T47D (cell line): ENCODE data around the gene RIPK4.

ENCODE experiments used
- DNase-seq, 2 experiments: peaks; one replicate each; pipeline versions ENCODE4 v3.0.0 to v3.0.0-alpha.2; 2011 to 2012; ENCODE audit warnings: low read depth in 1 of 2, low spot score in 1 of 2
- JUND ChIP-seq: IDR thresholded peaks from 2 replicates; pipeline ENCODE4 v1.6.1; 2012; ENCODE audit warnings: low read depth
- in situ Hi-C: cut with HindIII; loops from 2 replicates; pipeline ENCODE4 v1.10.0; 2016; ENCODE audit warnings: low sequenced_read_pairs, low pct_unique_long_range_greater_than_20kb

Gene RIPK4

DNA sequence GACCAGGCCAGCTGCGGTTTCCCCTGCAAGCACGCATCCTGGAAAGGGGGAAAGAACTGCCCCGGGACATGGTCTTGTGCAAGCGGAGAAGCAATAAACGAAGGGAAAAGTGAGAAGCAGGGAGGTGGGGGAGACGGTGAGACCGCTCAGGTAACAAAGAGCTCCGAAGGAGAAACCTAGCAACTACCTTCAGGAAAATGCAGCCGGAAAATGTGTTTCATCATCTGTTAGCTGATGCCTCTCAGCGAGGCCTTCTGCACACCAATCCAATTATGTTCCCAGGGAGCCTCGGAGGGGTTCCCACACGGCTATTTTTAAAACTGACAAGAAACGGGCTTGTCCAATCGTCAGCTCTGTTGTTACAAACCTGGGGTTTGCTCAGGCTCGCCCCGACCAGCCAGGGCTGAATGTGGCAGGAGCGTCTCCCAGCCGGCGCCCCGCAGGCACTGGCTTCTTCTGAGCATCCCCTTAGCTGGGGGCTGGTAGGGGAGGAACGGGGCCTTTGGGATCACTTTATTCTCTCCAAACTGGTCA, 3.4 kb downstream of the RIPK4 start:
- in situ Hi-C loops: no loop called here

DNA sequence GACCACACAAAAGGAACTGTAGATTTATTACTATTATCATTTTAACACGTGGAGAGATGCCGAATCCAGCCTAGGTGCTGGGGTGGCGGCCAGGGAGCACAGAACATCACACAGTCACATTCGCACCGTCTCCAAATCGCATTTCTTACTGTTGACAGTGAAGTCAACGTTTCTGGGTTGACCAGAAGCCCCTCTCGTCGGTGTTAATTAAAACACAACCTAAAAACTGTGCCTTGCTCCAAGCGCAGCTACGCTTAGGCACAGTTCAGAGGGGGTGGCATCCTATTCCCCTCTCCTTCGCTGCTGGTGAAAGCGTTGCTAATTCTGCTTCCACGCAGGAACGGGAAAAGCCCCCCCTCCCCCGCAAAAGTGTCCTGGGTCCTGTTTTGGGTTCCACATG, 4.1 kb downstream of the RIPK4 start:
- no peak for TF ChIP-seq JUND
- in situ Hi-C loops: no loop called here
- no peak for DNase-seq

More for the DNA sequence above, 3.4 kb downstream of the RIPK4 start:
- TF ChIP-seq JUND: no peak
- no peak for DNase-seq

DNA sequence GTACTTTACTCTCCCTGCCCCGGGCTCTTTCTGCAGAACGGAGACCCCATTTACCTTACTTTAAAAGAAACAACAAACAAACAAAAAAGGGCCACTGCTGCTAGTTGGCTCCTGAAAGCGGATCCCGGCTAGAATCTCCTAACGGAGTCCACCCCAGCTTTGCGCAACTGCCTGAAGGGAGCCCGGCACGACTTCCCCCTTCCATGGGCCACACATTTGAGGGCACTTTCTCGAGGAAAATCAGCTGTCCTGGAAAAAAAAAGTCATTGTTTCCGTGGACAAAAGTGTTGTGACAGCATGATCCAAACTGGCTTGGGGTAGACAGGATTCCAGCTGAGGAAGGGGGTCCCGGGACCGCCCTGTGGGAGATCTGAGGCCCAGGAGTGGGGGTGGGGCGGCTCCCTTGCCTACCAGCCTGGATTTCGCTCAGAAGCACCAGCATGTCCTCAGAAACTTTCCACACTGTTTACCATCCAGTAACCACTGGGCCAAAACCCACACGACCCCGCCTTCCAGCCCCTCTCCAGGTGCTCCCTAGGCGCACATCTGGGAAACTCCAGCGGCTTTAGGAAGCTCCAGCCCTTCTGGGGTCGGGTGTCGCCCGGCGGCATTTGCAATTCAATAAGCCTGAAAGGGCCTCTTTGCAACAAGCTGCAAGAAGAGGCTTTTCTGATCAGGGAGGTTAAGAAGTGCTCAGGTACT, 4.8 kb downstream of the RIPK4 start:
- in situ Hi-C loops: no loop called here
- no peak for DNase-seq

DNA sequence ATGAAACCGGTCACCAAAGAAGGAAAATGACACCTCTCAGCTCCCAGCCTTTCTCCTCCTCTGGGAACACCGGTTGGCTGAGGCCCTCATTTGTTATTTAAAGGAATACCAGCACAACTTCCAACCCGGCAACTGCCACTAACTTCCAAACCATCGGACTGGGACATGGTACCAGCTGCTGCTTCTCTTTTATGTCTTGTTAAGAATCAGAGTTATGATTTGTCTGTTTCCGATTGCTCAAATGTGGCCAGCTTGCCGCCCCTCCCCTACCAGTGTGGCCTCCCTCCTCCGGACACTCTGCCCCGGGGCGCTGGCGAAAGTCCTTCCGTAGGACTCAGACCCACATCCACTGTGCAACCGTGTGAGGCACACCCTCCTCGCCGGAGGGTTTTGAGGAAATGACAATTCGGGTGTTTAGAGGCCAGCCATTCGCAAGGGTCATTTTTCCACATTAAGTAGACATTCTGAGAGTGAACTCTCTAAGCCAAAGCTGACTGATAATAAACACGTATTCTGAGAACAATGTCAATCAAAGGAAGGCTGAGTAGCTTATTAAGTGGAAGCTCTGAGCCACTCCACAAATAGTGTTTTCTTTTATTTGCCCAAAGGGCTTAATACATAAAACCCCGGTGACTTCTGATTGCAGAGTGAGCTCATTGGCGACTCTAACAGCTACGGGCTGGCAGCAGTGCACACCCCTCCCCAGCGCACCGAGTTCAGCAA, 5.5 kb downstream of the RIPK4 start:
- in situ Hi-C loops: no loop called here
- DNase-seq: peak; percentile 74 to 75

More for the DNA sequence above, 4.8 kb downstream of the RIPK4 start:
- TF ChIP-seq JUND: no peak

DNA sequence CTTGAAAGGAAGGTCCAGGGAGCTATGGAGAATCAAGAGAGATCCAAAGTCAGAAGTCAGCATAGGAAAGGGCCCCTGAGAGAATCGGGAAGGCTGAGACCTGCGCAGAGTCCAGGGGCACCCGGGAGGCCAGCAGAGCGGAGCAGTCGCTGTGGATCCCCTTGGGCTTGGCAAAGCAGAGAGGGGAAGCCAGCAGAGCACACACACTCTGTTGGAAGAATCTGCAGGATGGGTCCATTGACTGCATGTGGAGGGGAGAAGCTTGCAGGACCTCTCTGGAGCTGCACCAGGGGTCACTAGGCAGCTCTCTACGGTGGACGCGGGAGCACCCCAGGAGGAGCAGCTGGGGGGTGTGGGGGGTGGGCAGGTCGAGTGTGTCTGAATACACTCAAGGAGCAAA, 6.4 kb downstream of the RIPK4 start:
- TF ChIP-seq JUND: no peak
- in situ Hi-C loops: no loop called here
- no peak for DNase-seq

More for the DNA sequence above, 5.5 kb downstream of the RIPK4 start:
- no peak for TF ChIP-seq JUND

DNA sequence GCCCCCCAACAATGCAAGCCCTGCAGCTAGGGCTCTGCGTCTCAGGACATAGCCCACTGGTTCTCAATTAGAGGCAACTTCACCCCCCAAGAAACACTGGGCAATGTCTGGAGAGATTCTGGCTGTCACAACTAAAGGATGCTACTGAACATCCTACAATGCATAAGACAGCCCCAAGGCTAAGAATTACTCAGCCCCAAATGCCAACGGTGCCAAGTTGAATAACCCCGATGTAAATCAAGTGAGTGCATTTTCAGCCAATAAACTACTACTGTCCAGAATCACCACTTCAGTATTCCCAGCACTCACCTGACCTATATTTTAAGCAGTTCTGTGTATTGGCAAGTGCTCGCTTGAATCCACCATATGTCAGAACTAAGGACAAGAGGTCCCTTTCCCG, 6.9 kb downstream of the RIPK4 start:
- no peak for TF ChIP-seq JUND
- no peak for DNase-seq
- in situ Hi-C loops: no loop called here

DNA sequence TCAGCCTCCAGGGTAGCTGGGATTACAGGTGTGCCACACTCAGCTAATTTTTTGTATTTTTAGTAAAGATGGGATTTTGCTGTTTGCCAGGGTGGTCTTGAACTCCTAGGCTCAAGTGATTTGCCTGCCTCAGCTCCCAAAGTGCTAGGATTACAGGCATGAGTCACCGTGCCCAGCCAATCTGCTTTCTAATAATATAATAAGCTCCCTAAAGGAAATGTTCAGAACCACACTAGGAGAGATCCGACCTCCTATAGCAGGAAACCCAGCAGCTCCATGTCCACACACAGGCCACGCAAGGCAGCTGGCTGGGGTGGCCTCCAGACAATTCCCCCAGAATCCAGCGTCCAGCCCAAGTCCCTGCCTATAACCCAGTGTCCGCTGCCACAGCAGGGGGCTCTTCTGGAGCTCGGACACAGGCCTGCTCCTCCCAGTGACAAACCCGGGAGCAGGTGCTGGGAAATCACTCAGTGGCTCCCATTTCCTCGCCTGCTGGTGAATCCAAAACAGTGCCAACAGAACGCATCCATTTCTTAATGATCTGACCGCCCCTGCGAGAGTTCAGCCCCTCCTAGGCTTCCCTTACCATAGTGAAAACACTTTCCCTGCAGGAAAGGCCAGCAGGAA, 7.5 kb downstream of the RIPK4 start:
- in situ Hi-C loops: no loop called here
- no peak for DNase-seq

DNA sequence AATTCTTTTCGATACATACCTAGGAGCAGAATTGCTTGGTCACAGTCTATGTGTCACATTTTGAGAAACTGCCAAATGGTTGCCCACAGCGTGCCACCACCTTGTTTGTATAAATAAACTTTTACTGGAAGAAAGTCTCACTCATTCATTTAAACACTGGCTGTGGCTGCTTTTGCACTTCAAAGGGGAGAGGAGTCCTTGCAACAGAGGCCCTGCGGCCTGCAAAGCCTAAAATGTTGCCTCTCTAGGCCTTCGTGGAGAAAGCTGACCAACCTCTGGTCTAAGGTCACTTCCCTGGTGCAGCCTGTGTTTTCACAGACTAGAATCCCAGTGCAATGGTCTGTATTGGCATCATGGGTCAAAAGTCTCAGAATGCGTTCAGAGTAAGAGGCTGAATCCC, 8.3 kb downstream of the RIPK4 start:
- no peak for TF ChIP-seq JUND

More for the DNA sequence above, 7.5 kb downstream of the RIPK4 start:
- no peak for TF ChIP-seq JUND

DNA sequence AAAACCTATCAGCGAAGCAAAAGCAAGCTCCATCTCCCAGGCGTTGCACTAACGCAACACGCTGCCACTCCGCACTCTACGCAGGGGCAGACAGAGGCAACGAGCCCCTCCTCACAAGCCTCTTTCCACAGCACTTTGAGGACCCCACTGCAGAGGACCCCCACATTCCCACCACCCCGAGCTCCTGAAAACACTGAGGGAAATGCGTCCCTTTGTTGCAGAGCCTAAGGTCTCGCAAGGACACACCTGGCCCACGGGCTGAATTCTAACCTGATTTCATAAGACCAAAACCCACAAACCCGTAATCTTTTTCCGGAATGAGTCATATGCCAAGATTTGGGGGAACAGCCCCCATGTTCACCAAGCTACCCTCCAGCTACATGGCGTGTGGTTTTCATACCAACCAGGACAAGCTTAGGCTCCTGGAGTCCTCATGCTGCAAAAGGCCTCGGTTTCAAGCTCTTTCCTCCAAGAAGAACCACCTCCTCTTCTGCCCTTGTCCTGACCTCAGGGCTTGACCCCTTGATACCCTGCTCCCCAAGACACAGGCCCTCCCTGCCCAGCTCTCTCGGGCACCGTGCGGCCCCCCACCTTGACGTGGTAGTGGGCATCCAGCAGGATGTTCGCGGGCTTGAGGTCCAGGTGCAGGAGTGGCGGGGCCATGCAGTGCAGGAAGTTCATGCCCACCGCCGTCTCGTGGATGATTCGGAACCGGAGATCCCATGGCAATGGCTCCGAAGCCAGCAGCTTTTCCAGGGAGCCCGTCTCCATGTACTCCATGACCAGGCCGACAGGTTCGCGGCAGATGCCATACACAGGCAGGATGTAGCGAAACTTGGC, 10.7 kb downstream of the RIPK4 start:
- no peak for TF ChIP-seq JUND
- DNase-seq: no peak
- in situ Hi-C loops: no loop called here

More for the DNA sequence above, 8.3 kb downstream of the RIPK4 start:
- in situ Hi-C loops: no loop called here
- no peak for DNase-seq

DNA sequence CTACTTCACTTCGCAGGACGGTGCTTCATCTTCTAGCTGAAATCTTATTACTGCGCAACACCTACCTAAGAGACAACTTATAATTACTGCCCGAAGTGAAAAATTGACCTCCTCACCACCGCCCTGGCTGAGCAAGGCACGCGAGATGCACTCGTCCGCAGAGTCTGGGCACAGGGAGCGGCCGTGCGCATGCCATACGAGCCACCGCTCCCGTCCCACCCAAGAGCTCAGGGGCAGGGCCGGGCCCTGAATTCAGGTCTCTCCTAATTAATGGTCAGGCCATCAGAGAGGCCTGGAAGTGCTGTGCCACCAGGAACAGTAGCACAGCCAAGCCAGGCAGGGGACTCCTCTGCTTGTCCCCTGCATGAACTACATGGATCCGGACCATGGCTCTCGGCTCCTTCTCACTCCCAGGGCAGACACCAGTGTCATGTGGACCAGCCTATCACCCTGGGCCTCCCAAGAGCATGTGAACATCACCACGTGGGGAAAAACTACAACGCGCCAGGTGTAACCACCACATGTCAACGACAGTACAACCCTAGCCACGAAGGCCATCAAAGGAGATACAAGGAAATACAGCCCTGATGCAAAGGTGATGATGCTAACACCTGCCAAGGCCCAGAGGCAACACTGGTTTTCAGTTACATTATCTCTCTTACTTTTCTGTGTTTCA, 11.5 kb downstream of the RIPK4 start:
- no peak for TF ChIP-seq JUND
- in situ Hi-C loops: no loop called here
- DNase-seq: no peak

DNA sequence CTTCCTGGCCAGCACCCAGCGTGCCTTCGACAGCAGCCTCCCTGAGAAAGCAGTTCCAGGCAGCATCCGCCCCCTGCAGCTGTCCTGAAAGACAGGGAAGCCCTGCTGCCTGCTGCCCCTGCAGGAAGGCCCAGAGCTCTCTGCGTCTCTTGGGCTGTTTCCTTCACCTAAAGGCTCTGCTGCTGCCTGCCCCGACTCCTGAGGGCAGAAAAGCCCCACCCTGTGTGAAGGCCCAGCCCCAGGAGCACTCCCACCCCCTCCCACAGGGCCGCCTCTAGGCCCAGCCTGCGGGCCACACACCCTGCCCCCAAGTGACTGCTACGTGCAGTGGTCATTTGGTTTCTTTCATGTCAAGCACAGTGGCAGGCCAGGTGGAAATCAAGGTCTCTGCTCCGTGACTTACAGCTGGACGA, 12.4 kb downstream of the RIPK4 start:
- no peak for DNase-seq
- in situ Hi-C loops: no loop called here
- TF ChIP-seq JUND: no peak
